Measurements from ENCODE around the gene AK8. TPM values are rescaled to one million over a fixed set of nuclear protein-coding genes. Genes with fewer than 3 reads are reported as not detected.

AK8 gene
- total and polyA plus RNA-seq, 2 experiments from 2014 or later = 0.14 to 0.78 TPM

GRCh38 chr9:132762896-132763295, 115.2 kb downstream of the AK8 start (continued):
- TF ChIP-seq NANOG (IDR thresholded peaks at IDR 0.05; ENCODE audit: borderline replicate concordance) (no peak), EZH2phosphoT487 (IDR thresholded peaks at IDR 0.05; ENCODE audit: unreplicated experiment) (no peak), ZNF114 (CRISPR knock-in tag; IDR thresholded peaks at IDR 0.05) (no peak), ETS1 (IDR thresholded peaks at IDR 0.05) (no peak), POLR2AphosphoS5 (IDR thresholded peaks at IDR 0.05; ENCODE audit: low read depth) (no peak), CREB1 (CRISPR knock-in tag; IDR thresholded peaks at IDR 0.05; ENCODE audit: low read depth) (no peak), JUNB (IDR thresholded peaks at IDR 0.05; ENCODE audit: unreplicated experiment) (no peak)

- peaks cover 4% of the 10 kb centered on the region; the same call in 1 of the 2 replicates for H3K4me1 ChIP-seq (ENCODE audit: insufficient read depth)
- no peak overlapping the region for H3K4me3 Mint-ChIP-seq
- H3K27me3 ChIP-seq (ENCODE audit: insufficient read depth) = no peaks in the 10 kb centered on the region
- no peak for TF ChIP-seq REST (IDR thresholded peaks at IDR 0.05; ENCODE audit: unreplicated experiment)
- TF ChIP-seq ZNF331 (CRISPR knock-in tag; IDR thresholded peaks at IDR 0.05; ENCODE audit: low read depth) = no peak
- TF ChIP-seq NANOG (IDR thresholded peaks at IDR 0.05; ENCODE audit: borderline replicate concordance) = no peak
- TF ChIP-seq ETS1 (IDR thresholded peaks at IDR 0.05) = no peak
- TF ChIP-seq EZH2phosphoT487 (IDR thresholded peaks at IDR 0.05; ENCODE audit: unreplicated experiment) = no peak
- no peak for TF ChIP-seq CREB1 (CRISPR knock-in tag; IDR thresholded peaks at IDR 0.05; ENCODE audit: low read depth)
- TF ChIP-seq ZNF462 (CRISPR knock-in tag; IDR thresholded peaks at IDR 0.05) = no peak
- DNase-seq (ENCODE audit: low spot score) (no peak), ATAC-seq (no peak)
- no peak overlapping the region for H3K27ac Mint-ChIP-seq
- H3K9me2 ChIP-seq (ENCODE audit: insufficient read depth) = no peaks in the 10 kb centered on the region
- no peak overlapping the region for H2AFZ ChIP-seq
- no peaks in the 10 kb centered on the region for H3K79me2 ChIP-seq (replicated peaks; ENCODE audit: insufficient read depth)
- H3K36me3 Mint-ChIP-seq (ENCODE audit: low read depth) = no peaks in the 10 kb centered on the region
- no peaks in the 10 kb centered on the region for H4K20me1 ChIP-seq (replicated peaks; ENCODE audit: insufficient read depth)
- no peaks in the 10 kb centered on the region for H3F3A ChIP-seq (replicated peaks; ENCODE audit: low read depth)
- no peaks in the 10 kb centered on the region for H3K36me3 ChIP-seq (ENCODE audit: insufficient read depth)
- no peak overlapping the region for H3K4me2 ChIP-seq
- H3K27me3 Mint-ChIP-seq (ENCODE audit: insufficient read depth, low read depth, poor library complexity) = peaks cover 5% of the 10 kb centered on the region
- peaks cover 8% of the 10 kb centered on the region; the same call in 2 of the 3 replicates for H3K4me1 Mint-ChIP-seq
- no peak overlapping the region for H3K27ac ChIP-seq (ENCODE audit: low read depth)
- H3K9me3 Mint-ChIP-seq = no peaks in the 10 kb centered on the region; the same call in 1 of the 3 replicates
- H3K4me3 ChIP-seq = no peak overlapping the region
Measured at GRCh38 chr9:132761602-132762001, 116.5 kb downstream of the AK8 start.

All from GM23338 (cell line).